GM19324 (cell line): ENCODE measurements around the gene MAN2B2.
A peak's percentile ranks its signal among the peaks of the same experiment; 100 is the strongest.
"Not testable (repeated sequence)": the region's sequence is repeated elsewhere in the genome, so short reads cannot be mapped to it uniquely, and the experiment has no call there.

Experiments
- ATAC-seq: cut with Tn5 transposase; IDR thresholded peaks from one replicate; pipeline ENCODE4 v1.9.1; 2021; ENCODE audit warnings: mild to moderate bottlenecking, moderate library complexity; ENCODE audit not compliant: unreplicated experiment, low FRiP score

The MAN2B2 gene

DNA sequence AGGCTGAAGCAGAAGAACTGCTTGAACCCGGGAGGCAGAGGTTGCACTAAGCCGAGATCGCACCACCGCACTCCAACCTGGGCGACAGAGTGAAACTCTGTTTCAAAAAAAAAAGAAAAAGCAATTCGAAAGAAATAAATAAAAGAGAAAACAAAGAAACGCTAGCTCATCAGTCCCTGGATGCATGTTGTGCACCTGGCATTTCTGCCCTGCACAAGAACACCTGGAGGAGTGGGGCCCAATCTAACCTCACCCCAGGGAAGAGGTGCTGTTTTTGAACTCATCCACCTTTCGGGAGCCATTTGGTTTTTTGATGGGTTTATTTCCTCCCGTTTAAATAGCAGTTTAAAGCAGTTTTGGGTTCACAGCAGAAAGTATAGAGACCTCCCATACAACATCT is 59.8 kb downstream of the MAN2B2 start:
- ATAC-seq, result no peak

DNA sequence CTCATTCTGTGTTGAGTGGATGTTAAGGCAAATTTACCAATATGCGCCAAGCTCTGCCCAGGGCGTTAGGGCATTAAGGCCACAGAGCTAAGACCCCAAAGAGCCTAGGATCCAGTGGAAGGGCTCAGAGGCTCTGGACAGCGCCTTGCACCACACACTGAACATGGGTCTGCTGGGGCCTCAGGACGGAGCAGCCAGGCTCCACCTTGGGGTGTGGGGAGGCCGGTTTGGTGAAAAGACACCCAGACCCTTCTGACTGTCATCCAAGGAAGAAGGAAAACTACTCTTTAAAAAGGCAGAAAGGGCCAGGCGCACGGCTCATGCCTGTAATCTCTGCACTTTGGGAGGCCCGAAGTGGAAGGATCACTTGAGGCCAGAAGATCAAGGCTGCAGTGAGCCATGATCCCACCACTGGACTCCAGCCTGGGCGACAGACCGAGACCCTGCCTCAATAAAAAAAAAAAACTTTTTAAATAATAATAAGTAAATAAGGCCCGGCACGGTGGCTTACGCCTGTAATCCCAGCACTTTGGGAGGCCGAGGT is 64.2 kb downstream of the MAN2B2 start:
- ATAC-seq, result no peak

DNA sequence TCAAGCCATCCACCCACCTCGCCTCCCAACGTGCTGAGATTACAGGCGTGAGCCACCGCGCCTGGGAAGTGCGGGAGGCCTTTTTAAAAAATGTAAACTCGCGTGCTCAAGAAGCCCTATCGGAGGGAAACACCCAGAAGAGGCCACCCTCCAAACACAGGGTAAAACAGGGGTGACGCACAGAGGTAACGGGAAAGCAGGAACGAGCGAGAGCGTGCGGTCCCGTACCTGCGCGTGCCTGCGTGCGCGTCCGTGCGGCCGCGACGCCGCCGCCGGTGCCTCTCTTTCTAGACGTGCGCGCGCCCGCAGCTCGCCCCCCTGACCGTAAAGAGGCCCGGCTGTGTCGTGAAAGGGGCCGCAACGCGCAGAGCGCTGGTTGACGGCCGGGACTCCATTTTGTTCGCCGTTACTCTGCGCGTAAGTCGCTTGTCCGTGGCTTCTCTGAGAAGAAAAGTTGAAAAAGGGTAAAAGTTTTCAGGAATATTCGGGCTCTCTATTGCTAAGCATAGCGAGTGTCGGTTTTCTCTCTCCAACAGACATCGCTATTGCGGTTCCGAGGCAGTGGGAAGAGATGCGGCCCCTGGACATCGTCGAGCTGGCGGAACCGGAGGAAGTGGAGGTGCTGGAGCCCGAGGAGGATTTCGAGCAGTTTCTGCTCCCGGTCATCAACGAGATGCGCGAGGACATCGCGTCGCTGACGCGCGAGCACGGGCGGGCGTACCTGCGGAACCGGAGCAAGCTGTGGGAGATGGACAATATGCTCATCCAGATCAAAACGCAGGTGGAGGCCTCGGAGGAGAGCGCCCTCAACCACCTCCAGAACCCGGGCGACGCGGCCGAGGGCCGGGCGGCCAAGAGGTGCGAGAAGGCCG is 65.5 kb downstream of the MAN2B2 start, which contains the start of gene MRFAP1:
TSS of gene MRFAP1 (plus strand) at position 394 of the 872 bp plus-strand sequence. CDS start at position 572, 178 bp downstream.
- ATAC-seq, result peak; percentile 91

DNA sequence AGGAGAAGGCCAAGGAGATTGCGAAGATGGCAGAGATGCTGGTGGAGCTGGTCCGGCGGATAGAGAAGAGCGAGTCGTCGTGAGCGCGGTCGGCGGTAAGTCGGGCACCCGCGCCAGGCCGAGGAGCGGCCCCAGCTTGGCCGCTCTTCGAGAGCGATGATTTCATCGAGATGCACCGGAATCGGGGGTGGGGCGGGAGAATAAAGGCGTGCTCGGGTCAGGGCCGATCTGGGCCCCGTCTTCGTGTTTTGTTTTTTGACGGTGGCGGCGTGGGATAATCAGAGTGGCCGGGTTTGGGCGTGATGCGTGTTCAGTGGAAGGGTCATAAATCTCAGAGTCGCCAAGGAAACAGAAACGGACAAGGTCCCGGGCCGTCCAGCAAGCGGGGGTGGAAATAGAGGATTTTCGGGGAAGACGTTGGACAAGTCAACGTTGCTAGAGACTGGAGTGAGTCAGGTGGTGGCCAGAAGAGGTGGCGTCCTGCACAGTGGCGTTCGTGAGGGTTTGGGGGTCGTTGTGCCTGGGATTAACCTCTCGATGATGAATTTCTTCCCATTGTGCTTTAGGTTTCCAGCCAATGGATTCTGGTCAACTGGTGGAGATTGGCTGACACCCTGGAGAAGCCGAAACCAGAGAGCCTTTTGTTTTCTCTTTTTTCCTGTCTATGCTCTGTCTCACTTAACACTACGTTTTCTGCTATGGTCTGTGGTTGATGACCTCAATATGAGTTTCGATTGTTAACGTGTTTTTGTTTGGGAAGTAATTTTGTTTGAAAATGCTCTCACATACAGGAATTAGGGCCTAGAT is 66.4 kb downstream of the MAN2B2 start:
- peak; percentile 26 for ATAC-seq

DNA sequence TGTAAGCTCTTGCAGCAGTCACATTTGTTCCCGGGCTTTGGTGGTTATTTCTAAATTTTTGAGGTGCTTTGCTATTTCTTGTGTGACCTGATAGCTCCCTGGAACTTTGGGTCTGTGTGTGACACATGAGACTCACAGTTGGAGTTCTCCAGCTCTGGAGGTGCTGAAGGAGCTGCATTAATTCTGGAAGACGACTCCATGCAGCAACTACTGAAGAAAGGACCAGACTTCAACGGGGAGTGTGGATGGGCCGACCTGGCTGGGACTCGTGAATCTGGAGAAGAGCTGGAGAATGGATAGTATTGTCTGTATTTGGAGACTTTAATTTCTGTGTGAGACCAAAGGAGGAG is 67.0 kb downstream of the MAN2B2 start:
- no peak for ATAC-seq

DNA sequence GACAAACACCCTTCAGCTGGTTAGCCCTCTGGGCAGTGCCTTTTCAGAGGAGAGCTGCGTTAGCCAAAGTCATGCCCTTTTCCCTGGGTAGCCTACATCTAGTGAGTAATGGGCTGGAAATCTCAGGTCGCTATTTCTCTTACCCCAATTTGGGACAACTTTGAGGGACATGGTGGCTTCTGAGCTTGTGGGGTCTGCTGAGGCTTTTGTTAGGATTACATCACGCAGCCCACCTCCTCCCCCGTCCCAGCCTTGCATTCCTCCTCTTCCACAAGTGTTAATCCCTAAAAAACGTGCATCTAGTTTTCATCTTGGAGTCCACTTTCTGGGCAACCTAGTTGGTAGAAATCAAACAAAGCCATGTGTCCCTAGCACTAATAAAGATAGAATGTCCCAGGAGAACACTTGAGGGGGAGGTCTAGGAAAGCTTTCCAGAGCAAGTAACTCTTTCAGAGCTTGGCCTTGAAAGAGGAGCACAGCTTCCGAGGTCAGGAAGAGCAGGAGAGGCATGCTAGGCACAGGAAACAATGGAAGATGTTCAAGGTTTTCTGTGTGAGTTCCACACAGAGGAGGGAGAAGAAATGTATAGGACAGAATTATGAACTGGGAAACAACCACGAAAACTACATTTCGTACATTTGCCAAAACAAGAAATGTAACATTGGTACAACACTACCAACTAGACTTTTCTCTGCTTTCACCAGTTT is 68.3 kb downstream of the MAN2B2 start:
- no peak for ATAC-seq

DNA sequence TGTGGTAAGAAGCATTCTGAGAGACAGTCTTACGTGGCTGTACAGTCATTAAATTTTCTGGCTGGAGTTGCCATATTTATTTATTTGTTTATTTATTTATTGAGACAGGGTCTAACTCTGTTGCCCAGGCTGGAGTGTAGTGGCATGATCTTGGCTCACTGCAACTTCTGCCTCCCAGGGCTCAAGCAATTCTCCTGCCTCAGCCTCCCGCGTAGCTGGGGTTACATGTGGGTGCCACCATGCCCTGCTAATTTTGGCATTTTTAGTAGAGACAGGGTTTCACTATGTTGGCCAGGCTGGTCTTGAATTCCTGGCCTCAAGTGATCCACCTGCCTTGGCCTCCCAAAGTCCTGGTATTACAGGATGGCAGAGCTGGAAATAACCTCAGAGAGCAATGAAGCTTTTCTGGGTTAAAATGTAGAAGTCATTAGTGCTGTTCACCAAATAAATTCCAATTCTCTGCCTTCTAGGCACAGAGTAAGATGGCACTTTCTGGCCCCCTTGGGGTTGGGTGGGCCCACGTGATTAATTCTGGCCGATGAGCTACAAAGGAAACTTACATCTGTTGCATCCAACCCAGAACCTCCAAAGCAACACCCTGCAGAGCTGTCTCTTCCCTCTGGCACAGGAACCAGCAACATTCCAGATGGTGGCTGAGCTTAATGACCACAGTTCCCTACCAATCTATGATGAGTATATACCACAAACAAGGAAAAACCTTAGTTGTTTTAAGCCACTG is 70.0 kb downstream of the MAN2B2 start:
- no peak for ATAC-seq

DNA sequence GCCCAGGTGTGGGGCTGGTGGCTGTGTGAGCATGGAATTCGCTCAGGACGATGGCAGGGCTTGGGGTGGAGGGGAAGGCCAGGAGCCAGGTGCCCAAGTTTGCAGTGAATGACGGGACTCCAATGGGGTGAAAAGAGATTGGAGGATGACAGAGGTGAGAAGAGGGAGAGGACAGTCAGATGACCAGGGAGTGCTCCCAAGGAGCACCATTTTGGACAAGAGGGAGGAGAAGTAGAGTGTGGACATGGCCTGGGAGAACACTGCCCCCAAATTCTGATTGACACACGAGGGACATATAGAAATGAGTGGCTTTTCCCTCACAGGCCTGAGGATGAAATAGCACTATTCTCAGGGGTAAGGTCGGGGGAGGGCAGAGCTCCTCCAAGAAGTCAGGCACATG is 72.2 kb downstream of the MAN2B2 start:
- no peak for ATAC-seq

DNA sequence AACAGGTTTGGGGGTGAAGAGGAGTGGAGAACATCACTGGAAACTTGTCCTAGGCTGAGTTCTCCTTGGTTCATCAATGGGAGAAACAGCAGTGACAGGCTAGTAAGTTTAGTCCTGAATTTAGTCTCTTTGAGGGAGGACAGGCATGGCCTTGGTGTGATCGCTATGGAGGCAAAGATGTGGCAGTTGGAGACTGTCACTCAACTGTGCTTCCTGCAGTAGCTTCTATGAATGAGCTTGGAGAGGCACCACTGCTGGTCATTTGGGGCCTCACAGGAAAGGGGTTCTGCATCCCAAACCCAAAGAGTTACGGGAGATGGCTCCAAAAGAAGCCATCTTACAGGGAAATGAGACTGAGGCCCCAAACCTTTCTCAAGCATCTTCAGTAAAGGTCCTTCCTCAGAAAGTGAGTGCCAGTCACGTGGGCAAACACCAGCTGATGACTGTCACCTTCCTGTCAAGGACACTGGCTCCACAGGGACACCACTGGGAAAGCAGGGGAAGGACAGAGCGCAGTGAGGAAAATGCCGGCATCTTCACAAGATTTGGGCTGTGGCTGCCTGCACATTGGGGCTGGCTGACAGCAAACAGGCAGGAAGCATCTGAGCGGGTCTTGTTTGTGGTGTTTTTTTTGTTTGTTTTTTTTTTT is 72.7 kb downstream of the MAN2B2 start:
- no peak for ATAC-seq

DNA sequence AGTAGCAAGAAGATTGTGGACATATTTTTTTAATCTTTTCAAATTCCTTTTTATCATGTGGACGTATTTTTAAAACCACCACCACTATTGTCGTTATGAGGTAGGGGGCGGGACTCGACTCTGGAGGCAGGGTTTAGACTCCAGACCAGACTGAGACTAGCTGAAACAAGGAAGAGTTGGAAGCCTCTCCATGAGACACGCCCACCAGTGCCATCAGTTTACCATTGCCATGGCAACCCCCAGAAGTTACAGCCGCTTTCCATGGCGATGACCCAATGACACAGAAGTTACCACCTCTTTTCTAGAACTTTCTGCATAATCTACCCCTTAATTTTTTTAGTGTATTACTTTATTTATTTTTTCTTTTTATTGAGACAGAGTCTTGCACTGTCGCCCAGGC is 74.2 kb downstream of the MAN2B2 start:
- ATAC-seq, result no peak

DNA sequence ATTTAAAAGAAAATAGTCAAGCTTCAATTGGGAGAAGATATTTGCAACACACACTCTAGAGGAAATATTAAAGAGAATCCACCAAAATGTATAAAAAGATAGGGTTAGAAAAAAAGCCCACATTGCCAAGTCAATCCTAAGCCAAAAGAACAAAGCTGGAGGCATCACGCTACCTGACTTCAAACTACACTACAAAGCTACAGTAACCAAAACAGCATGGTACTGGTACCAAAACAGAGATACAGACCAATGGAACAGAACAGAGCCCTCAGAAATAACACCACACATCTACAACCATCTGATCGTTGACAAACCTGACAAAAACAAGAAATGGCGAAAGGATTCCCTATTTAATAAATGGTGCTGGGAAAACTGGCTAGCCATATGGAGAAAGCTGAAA is 79.2 kb downstream of the MAN2B2 start:
- ATAC-seq, result not testable (repeated sequence)

DNA sequence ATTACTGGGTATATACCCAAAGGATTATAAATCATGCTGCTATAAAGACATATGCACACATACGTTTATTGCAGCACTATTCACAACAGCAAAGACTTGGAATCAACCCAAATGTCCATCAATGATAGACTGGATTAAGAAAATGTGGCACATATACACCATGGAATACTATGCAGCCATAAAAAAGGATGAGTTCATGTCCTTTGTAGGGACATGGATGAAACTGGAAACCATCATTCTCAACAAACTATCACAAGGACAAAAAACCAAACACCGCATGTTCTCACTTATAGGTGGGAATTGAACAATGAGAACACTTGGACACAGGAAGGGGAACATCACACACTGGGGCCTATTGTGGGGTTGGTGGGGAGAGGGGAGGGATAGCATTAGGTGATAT is 80.3 kb downstream of the MAN2B2 start:
- ATAC-seq, result not testable (repeated sequence)

DNA sequence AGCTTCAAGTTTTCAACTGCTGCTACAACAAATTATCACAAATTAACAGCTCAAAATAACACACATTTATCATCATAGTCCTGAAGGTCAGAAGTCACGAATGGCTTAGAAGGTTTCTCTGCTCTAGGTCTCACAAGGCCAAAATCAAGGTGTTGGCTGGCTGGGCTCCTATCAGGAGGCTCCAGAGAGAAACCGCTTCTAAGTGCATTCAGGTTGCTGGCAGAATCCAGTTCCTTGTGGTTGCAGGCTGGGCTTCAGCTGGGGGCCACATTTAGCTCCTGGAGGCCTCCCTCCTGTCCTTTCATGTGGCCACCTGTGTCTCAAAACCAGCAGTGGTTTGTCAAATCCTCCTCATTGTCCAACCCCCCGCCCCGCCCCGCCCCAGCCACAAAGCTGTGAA is 80.9 kb downstream of the MAN2B2 start:
- ATAC-seq, result no peak

DNA sequence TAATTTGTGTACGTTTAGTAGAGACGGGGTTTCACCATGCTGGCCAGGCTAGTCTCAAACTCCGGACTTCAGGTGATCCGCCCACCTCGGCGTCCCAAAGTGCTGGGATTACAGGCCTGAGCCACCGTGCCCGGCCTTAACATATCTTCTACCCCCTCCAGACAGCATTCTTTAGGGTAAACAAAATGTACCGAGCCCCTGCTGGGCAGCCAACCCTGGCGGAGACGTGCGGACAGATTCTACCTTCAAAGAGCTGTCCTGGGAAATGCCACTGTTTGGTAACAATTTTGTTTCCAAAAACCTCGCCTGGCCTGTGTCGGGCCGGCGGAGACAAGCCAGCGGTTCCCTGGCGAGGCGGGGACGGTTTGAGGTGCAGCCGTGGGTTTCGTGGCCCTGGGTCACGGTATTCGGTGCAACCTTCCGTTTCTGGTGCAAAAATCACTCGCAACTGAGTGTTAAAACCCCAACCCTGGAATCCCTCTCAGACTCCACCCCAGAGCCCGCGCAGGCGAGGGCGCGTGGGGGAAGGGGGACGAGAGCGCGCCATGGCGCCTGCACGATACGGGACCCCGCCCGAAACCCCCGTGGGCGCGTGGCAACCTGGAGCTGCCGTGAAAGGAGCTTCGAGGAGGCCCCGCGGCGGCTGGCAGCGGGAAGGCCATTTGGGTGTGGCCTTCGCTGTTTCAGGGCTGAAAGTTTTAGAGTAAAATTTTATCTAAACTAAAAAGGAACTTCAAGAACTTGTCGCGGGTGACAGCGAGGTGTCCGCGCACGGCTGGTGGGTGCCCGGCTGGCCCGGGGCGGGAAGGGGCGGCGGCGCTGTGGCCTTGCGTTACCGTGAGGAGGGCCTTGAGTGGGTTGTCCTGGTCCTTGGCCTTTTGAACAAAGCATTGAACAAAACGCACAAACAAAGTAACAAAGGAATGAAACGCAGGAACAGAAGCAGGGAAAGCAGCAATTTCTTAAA is 82.5 kb downstream of the MAN2B2 start:
- no peak for ATAC-seq

DNA sequence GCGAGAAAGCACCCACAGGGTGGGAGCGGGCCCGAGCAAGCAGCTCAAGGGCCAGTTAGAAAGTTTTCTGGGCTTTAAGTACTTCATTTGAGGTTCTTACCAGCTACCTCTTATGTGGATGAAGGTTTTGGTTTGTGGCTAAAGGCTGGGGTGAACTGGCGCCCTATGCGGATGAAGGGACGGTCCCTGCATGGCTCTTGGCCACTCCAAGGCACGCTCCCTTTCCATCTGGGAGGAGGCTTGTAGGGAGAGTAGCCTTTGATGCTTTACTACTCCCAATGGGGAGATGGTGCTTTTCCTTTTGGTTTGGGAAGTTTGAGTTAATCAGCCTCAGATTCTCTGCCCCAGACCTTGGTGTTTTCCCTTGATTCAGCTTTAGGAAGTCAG is 83.2 kb downstream of the MAN2B2 start:
- no peak for ATAC-seq

DNA sequence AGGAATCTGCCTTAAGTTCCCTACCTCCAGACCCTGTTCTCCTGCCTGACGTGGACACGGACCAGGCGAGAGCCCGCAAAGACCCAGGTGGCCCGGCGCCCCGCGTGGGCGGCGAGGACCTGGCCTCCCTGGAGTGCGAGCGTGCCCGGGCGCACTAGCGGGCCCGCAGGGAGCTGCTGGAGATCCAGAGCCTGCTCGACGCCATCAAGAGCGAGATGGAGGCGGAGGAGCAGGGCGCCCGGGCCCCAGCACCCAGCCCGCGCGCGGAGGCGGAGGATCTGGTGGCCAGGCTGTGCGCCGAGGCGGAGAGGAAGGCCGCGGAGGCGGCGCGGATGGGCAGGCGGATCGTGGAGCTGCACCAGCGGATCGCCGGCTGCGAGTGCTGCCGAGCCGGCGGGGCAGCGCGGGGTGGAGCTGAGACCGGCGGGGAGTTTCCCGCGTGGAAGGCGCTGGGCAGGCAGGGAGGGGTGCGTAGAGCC is 83.6 kb downstream of the MAN2B2 start:
- ATAC-seq, result no peak

DNA sequence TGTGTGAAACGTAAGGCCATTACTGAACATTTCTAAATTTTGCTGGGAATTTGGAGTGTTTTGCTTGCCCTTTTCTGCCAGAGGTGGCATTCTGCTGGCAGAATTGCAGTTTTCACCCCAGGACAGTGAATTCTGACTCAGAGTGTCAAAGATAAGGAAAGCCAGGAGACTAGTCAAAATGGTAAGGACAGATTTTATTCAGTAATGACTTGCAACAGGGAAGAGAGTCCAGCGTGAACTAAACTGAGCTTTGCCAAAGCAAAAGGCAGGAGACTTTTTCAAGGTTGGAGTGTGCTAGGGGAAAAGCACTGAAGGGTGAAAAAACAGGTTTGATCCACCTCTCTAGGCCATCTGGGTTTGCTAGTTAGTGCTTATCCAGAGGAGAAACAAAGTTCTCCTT is 84.9 kb downstream of the MAN2B2 start:
- ATAC-seq, result no peak

DNA sequence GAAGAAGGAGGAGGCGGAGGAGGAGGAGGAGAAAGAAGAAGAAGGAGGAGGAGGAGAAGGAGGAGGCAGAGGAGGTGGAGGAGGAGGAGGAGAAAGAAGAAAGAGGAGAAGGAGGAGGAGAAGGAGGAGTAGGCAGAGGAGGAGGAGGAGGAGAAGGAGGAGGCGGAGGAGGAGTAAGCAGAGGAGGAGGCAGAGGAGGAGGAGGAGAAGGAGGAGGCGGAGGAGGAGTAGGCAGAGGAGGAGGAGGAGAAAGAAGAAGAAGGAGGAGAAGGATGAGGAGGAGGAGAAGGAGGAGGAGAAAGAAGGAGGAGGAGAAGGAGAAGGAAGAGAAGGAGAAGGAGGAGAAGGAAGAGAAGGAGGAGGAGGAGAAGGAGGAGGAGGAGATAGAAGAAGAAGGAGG is 85.4 kb downstream of the MAN2B2 start:
- ATAC-seq, result no peak
